CD4-positive, alpha-beta T cell treated with Interleukin-4 for 1 hour (primary cell): Measurements from ENCODE around the gene ARMH1.
"Not testable (repeated sequence)": the region's sequence is repeated elsewhere in the genome, so short reads cannot be mapped to it uniquely, and the experiment has no call there.

Experiments used
- DNase-seq, 2 donors: peaks; one replicate each; pipeline ENCODE4 v3.0.0-alpha.2; 2020 to 2022

ARMH1 gene

GRCh38 chr1:44645476-44646244 lies 28.9 kb upstream of the ARMH1 start:
- DNase-seq = no peak

GRCh38 chr1:44646261-44647110 lies 28.0 kb upstream of the ARMH1 start:
- no peak for DNase-seq

GRCh38 chr1:44647896-44648295 lies 26.6 kb upstream of the ARMH1 start:
- DNase-seq = no peak

GRCh38 chr1:44648529-44649250 lies 25.8 kb upstream of the ARMH1 start:
- no peak for DNase-seq

- no peak for DNase-seq
Measured at GRCh38 chr1:44649788-44650158, 24.7 kb upstream of the ARMH1 start.

GRCh38 chr1:44650159-44650831 lies 24.2 kb upstream of the ARMH1 start:
- no peak for DNase-seq

- no peak for DNase-seq
Measured at GRCh38 chr1:44651069-44651468, 23.4 kb upstream of the ARMH1 start.

GRCh38 chr1:44652445-44653106 lies 21.9 kb upstream of the ARMH1 start:
- peak; percentile 71 to 76 for DNase-seq

- DNase-seq = no peak
Measured at GRCh38 chr1:44653107-44653964, 21.2 kb upstream of the ARMH1 start.

- no peak for DNase-seq
Measured at GRCh38 chr1:44654621-44655187, 19.8 kb upstream of the ARMH1 start.

- DNase-seq = peak in 1 of 2 donors; percentile 21
Measured at GRCh38 chr1:44655609-44656008, 18.9 kb upstream of the ARMH1 start.

GRCh38 chr1:44659566-44659965 lies 14.9 kb upstream of the ARMH1 start:
- no peak for DNase-seq

- DNase-seq = no peak
Measured at GRCh38 chr1:44660176-44660575, 14.3 kb upstream of the ARMH1 start.

GRCh38 chr1:44661781-44662682 lies 12.5 kb upstream of the ARMH1 start:
- no peak for DNase-seq

- no peak for DNase-seq
Measured at GRCh38 chr1:44662683-44663030, 11.9 kb upstream of the ARMH1 start.

GRCh38 chr1:44663417-44663816 lies 11.1 kb upstream of the ARMH1 start:
- DNase-seq = no peak

- no peak for DNase-seq
Measured at GRCh38 chr1:44664730-44665370, 9.7 kb upstream of the ARMH1 start.

GRCh38 chr1:44666719-44667118 lies 7.8 kb upstream of the ARMH1 start:
- not testable (repeated sequence) for DNase-seq
